Ovary (tissue), 3 donors: ENCODE measurements around the gene LIME1.

Experiments
- EP300 ChIP-seq: sonication (generic); formaldehyde crosslinking; IDR thresholded peaks from one replicate; pipeline ENCODE4 v1.6.1; 2017; ENCODE audit warnings: antibody characterized with exemption
- POLR2A ChIP-seq: fragments of 450-650 bp; IDR thresholded peaks from one replicate; pipeline ENCODE4 v1.6.1; 2017; ENCODE audit warnings: antibody characterized with exemption, mild to moderate bottlenecking, moderate library complexity
- TF ChIP-seq, protein P1 (sequence below), 3 donors: fragments of 450-650 bp in 2 of 3; fragments of 200-600 bp in 1 of 3; IDR thresholded peaks; one replicate each; pipeline versions ENCODE4 v1.5.1 to v1.8.0; 2016 to 2022; ENCODE audit warnings: antibody characterized with exemption in 3 of 3, mild to moderate bottlenecking in 1 of 3
- donor health status: DM: no; HTN: no; CAD: no.

DNA sequence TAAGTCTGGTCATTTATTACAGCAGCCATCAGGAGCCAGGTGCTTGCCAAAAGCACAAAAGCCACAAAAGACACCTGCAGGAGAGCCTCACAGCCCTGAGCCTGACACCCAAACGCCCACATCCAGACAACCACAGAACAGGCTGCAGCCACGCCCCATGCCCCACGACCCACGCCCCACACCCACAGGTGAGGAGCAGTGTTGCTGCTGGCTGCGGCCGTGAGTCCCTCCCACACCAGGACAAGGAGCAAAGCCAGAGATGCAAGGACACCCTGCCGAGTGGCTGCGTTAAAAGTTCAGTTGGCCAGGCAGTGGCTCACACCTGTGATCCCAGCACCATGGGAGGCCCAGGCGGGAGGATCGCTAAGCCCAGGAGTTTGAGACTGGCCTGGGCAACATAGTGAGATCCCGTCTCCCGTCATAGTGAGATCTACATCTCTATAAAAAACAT is 46.1 kb downstream of the LIME1 start:
- TF ChIP-seq, protein P1, sequence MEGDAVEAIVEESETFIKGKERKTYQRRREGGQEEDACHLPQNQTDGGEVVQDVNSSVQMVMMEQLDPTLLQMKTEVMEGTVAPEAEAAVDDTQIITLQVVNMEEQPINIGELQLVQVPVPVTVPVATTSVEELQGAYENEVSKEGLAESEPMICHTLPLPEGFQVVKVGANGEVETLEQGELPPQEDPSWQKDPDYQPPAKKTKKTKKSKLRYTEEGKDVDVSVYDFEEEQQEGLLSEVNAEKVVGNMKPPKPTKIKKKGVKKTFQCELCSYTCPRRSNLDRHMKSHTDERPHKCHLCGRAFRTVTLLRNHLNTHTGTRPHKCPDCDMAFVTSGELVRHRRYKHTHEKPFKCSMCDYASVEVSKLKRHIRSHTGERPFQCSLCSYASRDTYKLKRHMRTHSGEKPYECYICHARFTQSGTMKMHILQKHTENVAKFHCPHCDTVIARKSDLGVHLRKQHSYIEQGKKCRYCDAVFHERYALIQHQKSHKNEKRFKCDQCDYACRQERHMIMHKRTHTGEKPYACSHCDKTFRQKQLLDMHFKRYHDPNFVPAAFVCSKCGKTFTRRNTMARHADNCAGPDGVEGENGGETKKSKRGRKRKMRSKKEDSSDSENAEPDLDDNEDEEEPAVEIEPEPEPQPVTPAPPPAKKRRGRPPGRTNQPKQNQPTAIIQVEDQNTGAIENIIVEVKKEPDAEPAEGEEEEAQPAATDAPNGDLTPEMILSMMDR (IDR thresholded peaks at IDR 0.05), result no peak
- TF ChIP-seq EP300, result no peak
- TF ChIP-seq POLR2A, result no peak
